DND-41 (cell line): ENCODE results near the gene GNAO1.

Experiments
- ATAC-seq: fragments of 200-7000 bp; cut with Tn5 transposase; 3 replicates; pipeline ENCODE4 v1.9.1; 2021; ENCODE audit warnings: low read depth; ENCODE audit not compliant: insufficient read depth
- DNase-seq: peaks from one replicate; pipeline ENCODE4 v3.0.0-alpha.2; 2020
- H2AFZ ChIP-seq: 2 replicates; pipeline ENCODE4 v1.6.0; 2012; ENCODE audit warnings: low read depth, low read length
- H3K27ac ChIP-seq: 2 replicates; pipeline ENCODE4 v1.5.1; 2012; ENCODE audit warnings: low read length, inconsistent platforms
- H3K27me3 ChIP-seq: fragments of 200-600 bp; sonication (generic); 2 replicates; pipeline ENCODE4 v1.6.0; 2012; ENCODE audit warnings: low read length, mild to moderate bottlenecking, inconsistent platforms; ENCODE audit not compliant: insufficient read depth, poor library complexity
- H3K36me3 ChIP-seq: 2 replicates; pipeline ENCODE4 v1.5.1; 2012; ENCODE audit warnings: low read length, inconsistent platforms; ENCODE audit not compliant: insufficient read depth
- H3K4me1 ChIP-seq: 2 replicates; pipeline ENCODE4 v1.5.1; 2012; ENCODE audit warnings: mild to moderate bottlenecking, low read length; ENCODE audit not compliant: insufficient read depth
- H3K4me2 ChIP-seq: 2 replicates; pipeline ENCODE4 v1.6.0; 2012; ENCODE audit warnings: mild to moderate bottlenecking, moderate library complexity, low read length, inconsistent platforms; ENCODE audit not compliant: insufficient read depth
- H3K4me3 ChIP-seq, 2 experiments: fragments of 200-600 bp in 1 of 2; shearing (Covaris generic) in 1 of 2; 2 replicates each; pipeline ENCODE4 v1.5.1; 2012 to 2016; ENCODE audit warnings: inconsistent platforms in 2 of 2, low read length in 2 of 2, mild to moderate bottlenecking in 2 of 2, low read depth in 1 of 2, moderate library complexity in 1 of 2
- H3K79me2 ChIP-seq: 2 replicates; pipeline ENCODE4 v1.6.0; 2012; ENCODE audit warnings: low read length, inconsistent platforms; ENCODE audit not compliant: insufficient read depth
- H3K9ac ChIP-seq: 2 replicates; pipeline ENCODE4 v1.6.0; 2012; ENCODE audit warnings: low read depth, mild to moderate bottlenecking, inconsistent platforms, low read length, moderate library complexity
- H3K9me3 ChIP-seq: 2 replicates; pipeline ENCODE4 v1.5.1; 2012; ENCODE audit warnings: low read length, moderate library complexity, mild to moderate bottlenecking, inconsistent platforms; ENCODE audit not compliant: insufficient read depth, severe bottlenecking
- H4K20me1 ChIP-seq: 2 replicates; pipeline ENCODE4 v1.6.0; 2012; ENCODE audit warnings: low read length; ENCODE audit not compliant: insufficient read depth
- EZH2 ChIP-seq: IDR thresholded peaks from 3 replicates; pipeline ENCODE4 v1.6.1; 2012; ENCODE audit warnings: borderline replicate concordance, low read depth, mild to moderate bottlenecking, moderate library complexity, low read length, inconsistent platforms; ENCODE audit not compliant: severe bottlenecking
- TF ChIP-seq, protein P1 (sequence below): IDR thresholded peaks from 2 replicates; pipeline ENCODE4 v1.5.1; 2012; ENCODE audit warnings: borderline replicate concordance, low read length, moderate library complexity, mild to moderate bottlenecking; ENCODE audit not compliant: poor library complexity, severe bottlenecking; ENCODE audit errors: extremely low read depth

GNAO1 gene

GRCh38 chr16:56354016-56354415, 162.7 kb downstream of the GNAO1 start:
- Histone ChIP-seq H3K36me3 (no peaks in the 10 kb centered on the region), H2AFZ (no peak overlapping the region), H3K9me3 (no peaks in the 10 kb centered on the region), H3K9ac (no peak overlapping the region), H3K79me2 (no peaks in the 10 kb centered on the region), H3K4me3 (no peak overlapping the region), H3K27ac (no peak overlapping the region), H3K4me2 (no peak overlapping the region), H3K27me3 (no peaks in the 10 kb centered on the region), H3K4me1 (no peaks in the 10 kb centered on the region), H4K20me1 (no peaks in the 10 kb centered on the region; the same call in 1 of the 2 replicates)
- DNase-seq (no peak), ATAC-seq (no peak)
- no peak for TF ChIP-seq EZH2
- TF ChIP-seq, protein P1, sequence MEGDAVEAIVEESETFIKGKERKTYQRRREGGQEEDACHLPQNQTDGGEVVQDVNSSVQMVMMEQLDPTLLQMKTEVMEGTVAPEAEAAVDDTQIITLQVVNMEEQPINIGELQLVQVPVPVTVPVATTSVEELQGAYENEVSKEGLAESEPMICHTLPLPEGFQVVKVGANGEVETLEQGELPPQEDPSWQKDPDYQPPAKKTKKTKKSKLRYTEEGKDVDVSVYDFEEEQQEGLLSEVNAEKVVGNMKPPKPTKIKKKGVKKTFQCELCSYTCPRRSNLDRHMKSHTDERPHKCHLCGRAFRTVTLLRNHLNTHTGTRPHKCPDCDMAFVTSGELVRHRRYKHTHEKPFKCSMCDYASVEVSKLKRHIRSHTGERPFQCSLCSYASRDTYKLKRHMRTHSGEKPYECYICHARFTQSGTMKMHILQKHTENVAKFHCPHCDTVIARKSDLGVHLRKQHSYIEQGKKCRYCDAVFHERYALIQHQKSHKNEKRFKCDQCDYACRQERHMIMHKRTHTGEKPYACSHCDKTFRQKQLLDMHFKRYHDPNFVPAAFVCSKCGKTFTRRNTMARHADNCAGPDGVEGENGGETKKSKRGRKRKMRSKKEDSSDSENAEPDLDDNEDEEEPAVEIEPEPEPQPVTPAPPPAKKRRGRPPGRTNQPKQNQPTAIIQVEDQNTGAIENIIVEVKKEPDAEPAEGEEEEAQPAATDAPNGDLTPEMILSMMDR, result no peak

GRCh38 chr16:56354746-56355145, 163.5 kb downstream of the GNAO1 start:
- DNase-seq, result no peak
- H3K79me2 ChIP-seq, result no peaks in the 10 kb centered on the region
- ATAC-seq, result no peak
- H3K4me3 ChIP-seq, result no peak overlapping the region
- H3K4me2 ChIP-seq, result no peak overlapping the region
- H2AFZ ChIP-seq, result no peak overlapping the region
- H4K20me1 ChIP-seq, result no peaks in the 10 kb centered on the region; the same call in 1 of the 2 replicates
- no peak overlapping the region for H3K27ac ChIP-seq
- no peaks in the 10 kb centered on the region for H3K4me1 ChIP-seq
- TF ChIP-seq, protein P1, result no peak
- TF ChIP-seq EZH2, result no peak
- H3K9ac ChIP-seq, result no peak overlapping the region
- H3K36me3 ChIP-seq, result no peaks in the 10 kb centered on the region
- no peaks in the 10 kb centered on the region for H3K9me3 ChIP-seq
- H3K27me3 ChIP-seq, result no peaks in the 10 kb centered on the region

DNA sequence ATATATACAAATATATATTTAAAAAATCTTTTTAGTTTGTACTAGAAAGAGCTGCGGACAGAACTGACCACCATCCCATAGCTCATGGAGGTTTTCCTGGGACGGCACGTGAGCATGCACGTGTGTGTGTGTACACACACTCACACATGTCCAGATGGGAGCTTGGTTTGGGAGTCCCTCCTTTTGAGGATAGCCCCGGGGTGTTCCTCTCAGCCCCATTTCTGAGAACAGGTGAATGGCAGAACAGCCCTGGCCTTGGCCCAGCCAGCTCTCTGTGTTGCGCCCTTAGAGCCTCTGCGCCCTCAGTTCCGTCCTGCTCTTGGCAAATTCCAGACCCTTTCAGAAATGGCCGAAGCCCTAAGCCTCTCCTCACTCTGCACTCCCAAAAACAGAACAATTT, 163.9 kb downstream of the GNAO1 start:
- Histone ChIP-seq H4K20me1 (no peaks in the 10 kb centered on the region; the same call in 1 of the 2 replicates), H3K27ac (no peak overlapping the region), H2AFZ (no peak overlapping the region), H3K4me3 (no peak overlapping the region), H3K79me2 (no peaks in the 10 kb centered on the region), H3K9ac (no peak overlapping the region), H3K4me1 (no peaks in the 10 kb centered on the region), H3K36me3 (peaks cover under 1% of the 10 kb centered on the region), H3K27me3 (no peaks in the 10 kb centered on the region), H3K4me2 (no peak overlapping the region), H3K9me3 (no peaks in the 10 kb centered on the region)
- DNase-seq (no peak), ATAC-seq (no peak)
- TF ChIP-seq EZH2, result no peak
- TF ChIP-seq, protein P1, result no peak
